Neural crest cell (in vitro differentiated cells): ENCODE measurements around the gene CLIP4. TPM values are rescaled to one million over a fixed set of nuclear protein-coding genes. Genes with fewer than 3 reads are reported as not detected.

ENCODE experiments used
- DNase-seq: peaks from one replicate; pipeline ENCODE4 v3.0.0; 2021; ENCODE audit warnings: low read depth, mixed read lengths, low spot score
- H3K27ac Mint-ChIP-seq: one replicate; pipeline ENCODE4 v1.8.0; 2021; ENCODE audit warnings: mild to moderate bottlenecking, mixed read lengths; ENCODE audit not compliant: unreplicated experiment
- H3K27me3 Mint-ChIP-seq: 2 replicates; pipeline ENCODE4 v1.8.0; 2021; ENCODE audit warnings: low read depth, mild to moderate bottlenecking, mixed read lengths
- H3K36me3 Mint-ChIP-seq: 2 replicates; pipeline ENCODE4 v1.8.0; 2021; ENCODE audit warnings: low read depth, mild to moderate bottlenecking, mixed read lengths
- H3K4me1 Mint-ChIP-seq: 2 replicates; pipeline ENCODE4 v1.8.0; 2021; ENCODE audit warnings: mixed read lengths
- H3K4me3 Mint-ChIP-seq: one replicate; pipeline ENCODE4 v1.8.0; 2021; ENCODE audit warnings: mild to moderate bottlenecking, mixed read lengths
- H3K9me3 Mint-ChIP-seq: 2 replicates; pipeline ENCODE4 v1.8.0; 2021; ENCODE audit warnings: mixed read lengths
- CTCF ChIP-seq: fragments of 200-600 bp; sonication (generic); conservative IDR thresholded peaks from 2 replicates; pipeline ENCODE4 v1.5.0; 2021; ENCODE audit warnings: antibody characterized with exemption, mild to moderate bottlenecking
- total RNA-seq: library from RNA; stranded (reverse); gene quantifications from 2 replicates; pipeline ENCODE4 v1.2.1, GENCODE V29; 2021

Gene CLIP4
- total RNA-seq, 1 donor from 2014 or later = 14.5 TPM

- no peaks in the 10 kb centered on the region for H3K9me3 Mint-ChIP-seq
- H3K36me3 Mint-ChIP-seq = peaks cover 5% of the 10 kb centered on the region
- H3K4me1 Mint-ChIP-seq = no peaks in the 10 kb centered on the region
- no peak for DNase-seq
- TF ChIP-seq CTCF = no peak
- H3K27ac Mint-ChIP-seq = no peak overlapping the region
- H3K27me3 Mint-ChIP-seq = no peaks in the 10 kb centered on the region
- H3K4me3 Mint-ChIP-seq = no peak overlapping the region
These were observed 45.0 kb downstream of the CLIP4 start for GRCh38 chr2:29160184-29160583.

- Mint-ChIP-seq H3K27ac (no peak overlapping the region), H3K4me3 (no peak overlapping the region), H3K27me3 (no peaks in the 10 kb centered on the region), H3K36me3 (peaks cover 5% of the 10 kb centered on the region), H3K4me1 (no peaks in the 10 kb centered on the region), H3K9me3 (no peaks in the 10 kb centered on the region)
- no peak for DNase-seq
- no peak for TF ChIP-seq CTCF
These were observed 47.2 kb downstream of the CLIP4 start for GRCh38 chr2:29162204-29162928.

GRCh38 chr2:29164091-29164846 is 49.1 kb downstream of the CLIP4 start:
- no peak for DNase-seq
- H3K9me3 Mint-ChIP-seq = no peaks in the 10 kb centered on the region
- peaks cover 10% of the 10 kb centered on the region for H3K36me3 Mint-ChIP-seq
- no peak overlapping the region for H3K4me3 Mint-ChIP-seq
- no peak overlapping the region for H3K27ac Mint-ChIP-seq
- no peak for TF ChIP-seq CTCF
- no peaks in the 10 kb centered on the region for H3K27me3 Mint-ChIP-seq
- H3K4me1 Mint-ChIP-seq = no peaks in the 10 kb centered on the region

- DNase-seq = no peak
- H3K36me3 Mint-ChIP-seq = peaks cover 17% of the 10 kb centered on the region
- no peak for TF ChIP-seq CTCF
- no peaks in the 10 kb centered on the region for H3K27me3 Mint-ChIP-seq
- no peaks in the 10 kb centered on the region for H3K4me1 Mint-ChIP-seq
- no peak overlapping the region for H3K27ac Mint-ChIP-seq
- H3K4me3 Mint-ChIP-seq = no peak overlapping the region
- no peaks in the 10 kb centered on the region for H3K9me3 Mint-ChIP-seq
These were observed 50.4 kb downstream of the CLIP4 start for GRCh38 chr2:29165362-29166241.

- peaks cover 20% of the 10 kb centered on the region for H3K36me3 Mint-ChIP-seq
- no peaks in the 10 kb centered on the region for H3K4me1 Mint-ChIP-seq
- no peak overlapping the region for H3K4me3 Mint-ChIP-seq
- H3K27ac Mint-ChIP-seq = no peak overlapping the region
- TF ChIP-seq CTCF = no peak
- no peak for DNase-seq
- no peaks in the 10 kb centered on the region for H3K9me3 Mint-ChIP-seq
- no peaks in the 10 kb centered on the region for H3K27me3 Mint-ChIP-seq
These were observed 51.2 kb downstream of the CLIP4 start for GRCh38 chr2:29166242-29167039.
